H9 (cell line): ENCODE measurements around the gene ACBD6. TPM values are rescaled to one million over a fixed set of nuclear protein-coding genes. Genes with fewer than 3 reads are reported as not detected.

ENCODE experiments used
- DNase-seq: peaks from one replicate; pipeline ENCODE4 v3.0.0-alpha.2; 2017
- H2AFZ ChIP-seq: one replicate; pipeline ENCODE4 v1.6.1; 2013; ENCODE audit warnings: mild to moderate bottlenecking, low read length, control low read depth, moderate library complexity
- H2AK5ac ChIP-seq: 2 replicates; pipeline ENCODE4 v1.6.1; 2013; ENCODE audit warnings: low read length, control low read depth, mixed read lengths; ENCODE audit not compliant: insufficient read length
- H2BK120ac ChIP-seq: one replicate; pipeline ENCODE4 v1.6.1; 2013; ENCODE audit warnings: low read depth, mild to moderate bottlenecking, low read length, control low read depth, inconsistent platforms; ENCODE audit not compliant: poor library complexity, severe bottlenecking
- H2BK12ac ChIP-seq: 2 replicates; pipeline ENCODE4 v1.6.1; 2013; ENCODE audit warnings: low read length, control low read depth, mixed read lengths, low read depth; ENCODE audit not compliant: insufficient read length
- H2BK15ac ChIP-seq: 2 replicates; pipeline ENCODE4 v1.6.1; 2013; ENCODE audit warnings: low read depth, low read length, control low read depth
- H2BK20ac ChIP-seq: one replicate; pipeline ENCODE4 v1.6.1; 2013; ENCODE audit warnings: low read depth, mild to moderate bottlenecking, low read length, control low read depth, inconsistent platforms; ENCODE audit not compliant: poor library complexity, severe bottlenecking
- H2BK5ac ChIP-seq: 2 replicates; pipeline ENCODE4 v1.6.1; 2013; ENCODE audit warnings: low read length, control low read depth, mixed read lengths; ENCODE audit not compliant: insufficient read length
- H3K14ac ChIP-seq: 2 replicates; pipeline ENCODE4 v1.6.1; 2013; ENCODE audit warnings: low read length, control low read depth; ENCODE audit not compliant: insufficient read depth
- H3K18ac ChIP-seq: 2 replicates; pipeline ENCODE4 v1.6.1; 2013; ENCODE audit warnings: low read depth, mild to moderate bottlenecking, mixed read lengths, low read length, control low read depth; ENCODE audit not compliant: insufficient read length
- H3K23ac ChIP-seq: 2 replicates; pipeline ENCODE4 v1.6.1; 2013; ENCODE audit warnings: low read length, control low read depth, mixed read lengths, low read depth; ENCODE audit not compliant: insufficient read length
- H3K23me2 ChIP-seq: 2 replicates; pipeline ENCODE4 v1.6.1; 2013; ENCODE audit warnings: low read depth, mild to moderate bottlenecking, mixed read lengths, low read length, control low read depth; ENCODE audit not compliant: insufficient read length, poor library complexity, severe bottlenecking
- H3K27ac ChIP-seq: 2 replicates; pipeline ENCODE4 v1.5.1; 2013; ENCODE audit warnings: low read length, control low read depth, mixed read lengths, low read depth; ENCODE audit not compliant: insufficient read length
- H3K27me3 ChIP-seq: 2 replicates; pipeline ENCODE4 v1.6.1; 2013; ENCODE audit warnings: low read length, control low read depth, inconsistent platforms; ENCODE audit not compliant: insufficient read depth
- H3K4ac ChIP-seq: 2 replicates; pipeline ENCODE4 v1.6.1; 2013; ENCODE audit warnings: low read depth, mild to moderate bottlenecking, control low read depth, inconsistent platforms, low read length, moderate library complexity
- H3K4me1 ChIP-seq: 2 replicates; pipeline ENCODE4 v1.6.1; 2013; ENCODE audit warnings: low read length, control low read depth, inconsistent platforms; ENCODE audit not compliant: insufficient read depth
- H3K4me2 ChIP-seq: 2 replicates; pipeline ENCODE4 v1.6.1; 2013; ENCODE audit warnings: low read length, control low read depth, mixed read lengths; ENCODE audit not compliant: insufficient read length, insufficient read depth
- H3K56ac ChIP-seq: 2 replicates; pipeline ENCODE4 v1.6.1; 2013; ENCODE audit warnings: low read depth, mild to moderate bottlenecking, mixed read lengths, low read length, control low read depth; ENCODE audit not compliant: insufficient read length
- H3K79me1 ChIP-seq: 2 replicates; pipeline ENCODE4 v1.6.1; 2013; ENCODE audit warnings: low read depth, mild to moderate bottlenecking, moderate library complexity, low read length, control low read depth, inconsistent platforms; ENCODE audit not compliant: insufficient read depth, poor library complexity, severe bottlenecking
- H3K79me2 ChIP-seq: 2 replicates; pipeline ENCODE4 v1.6.1; 2013; ENCODE audit warnings: low read length, control low read depth, inconsistent platforms; ENCODE audit not compliant: insufficient read depth
- H3K9ac ChIP-seq: 2 replicates; pipeline ENCODE4 v1.6.1; 2013; ENCODE audit warnings: low read length, control low read depth, mixed read lengths; ENCODE audit not compliant: insufficient read length; ENCODE audit errors: extremely low read depth
- H3K9me3 ChIP-seq: one replicate; pipeline ENCODE4 v1.6.1; 2013; ENCODE audit warnings: low read depth, low read length, inconsistent platforms; ENCODE audit not compliant: control insufficient read depth
- H3T11ph ChIP-seq: one replicate; pipeline ENCODE4 v1.6.1; 2013; ENCODE audit warnings: mild to moderate bottlenecking, low read length, control low read depth, inconsistent platforms
- H4K20me1 ChIP-seq: one replicate; pipeline ENCODE4 v1.6.1; 2013; ENCODE audit not compliant: control insufficient read depth, insufficient read length, insufficient read depth
- H4K5ac ChIP-seq: 2 replicates; pipeline ENCODE4 v1.6.1; 2013; ENCODE audit warnings: low read depth, mild to moderate bottlenecking, mixed read lengths, low read length, control low read depth; ENCODE audit not compliant: insufficient read length
- H4K8ac ChIP-seq: replicated peaks from 2 replicates; pipeline ENCODE4 v1.6.1; 2013; ENCODE audit warnings: low read length, control low read depth, mixed read lengths, low read depth; ENCODE audit not compliant: insufficient read length
- H4K91ac ChIP-seq: 2 replicates; pipeline ENCODE4 v1.6.1; 2013; ENCODE audit warnings: low read depth, mild to moderate bottlenecking, moderate library complexity, mixed read lengths, low read length, control low read depth; ENCODE audit not compliant: insufficient read length
- H3K27ac Mint-ChIP-seq, 3 experiments: 2 replicates in 2 of 3; 3 replicates in 1 of 3; pipeline ENCODE4 v1.8.0; 2020 to 2021; ENCODE audit warnings: mixed read lengths in 3 of 3, mild to moderate bottlenecking in 1 of 3, moderate library complexity in 1 of 3
- H3K27me3 Mint-ChIP-seq: 2 replicates; pipeline ENCODE4 v1.8.0; 2021; ENCODE audit warnings: low read depth, mild to moderate bottlenecking, moderate library complexity, mixed read lengths
- H3K36me3 Mint-ChIP-seq, 3 experiments: 2 replicates in 2 of 3; 3 replicates in 1 of 3; pipeline ENCODE4 v1.8.0; 2020 to 2021; ENCODE audit warnings: low read depth in 3 of 3, mixed read lengths in 3 of 3; ENCODE audit not compliant: insufficient read depth in 1 of 3
- H3K4me1 Mint-ChIP-seq, 2 experiments: 2 replicates each; pipeline ENCODE4 v1.8.0; 2020; ENCODE audit warnings: mixed read lengths in 2 of 2
- H3K4me3 Mint-ChIP-seq, 2 experiments: 2 replicates in 1 of 2; 3 replicates in 1 of 2; pipeline ENCODE4 v1.8.0; 2020 to 2021; ENCODE audit warnings: mild to moderate bottlenecking in 2 of 2, mixed read lengths in 2 of 2, moderate library complexity in 1 of 2
- H3K9me3 Mint-ChIP-seq, 2 experiments: 2 replicates in 1 of 2; 3 replicates in 1 of 2; pipeline ENCODE4 v1.8.0; 2020; ENCODE audit warnings: mild to moderate bottlenecking in 2 of 2, mixed read lengths in 2 of 2, moderate library complexity in 1 of 2
- WGBS: extraction: QIAGEN DNeasy Blood & Tissue Kit; methylation state at CpG from one replicate; pipeline ENCODE4 v1.1.7; 2013; ENCODE audit warnings: missing lambda C conversion rate, low lambda C conversion rate, mixed read lengths; ENCODE audit not compliant: insufficient read length; ENCODE audit errors: extremely low coverage; 5-methylcytosine and 5-hydroxymethylcytosine counted together
- total RNA-seq: library from RNA; stranded (reverse); gene quantifications from 2 replicates; pipeline ENCODE4 v1.2.1, GENCODE V29; 2021
- TF ChIP-seq, protein P1 (sequence below): fragments of 200-600 bp; sonication (generic); conservative IDR thresholded peaks from 3 replicates; pipeline ENCODE4 v1.8.0; 2021; ENCODE audit warnings: antibody characterized with exemption, mild to moderate bottlenecking

Gene ACBD6
- total RNA-seq, 1 experiment from 2014 or later, result 51.4 TPM

DNA sequence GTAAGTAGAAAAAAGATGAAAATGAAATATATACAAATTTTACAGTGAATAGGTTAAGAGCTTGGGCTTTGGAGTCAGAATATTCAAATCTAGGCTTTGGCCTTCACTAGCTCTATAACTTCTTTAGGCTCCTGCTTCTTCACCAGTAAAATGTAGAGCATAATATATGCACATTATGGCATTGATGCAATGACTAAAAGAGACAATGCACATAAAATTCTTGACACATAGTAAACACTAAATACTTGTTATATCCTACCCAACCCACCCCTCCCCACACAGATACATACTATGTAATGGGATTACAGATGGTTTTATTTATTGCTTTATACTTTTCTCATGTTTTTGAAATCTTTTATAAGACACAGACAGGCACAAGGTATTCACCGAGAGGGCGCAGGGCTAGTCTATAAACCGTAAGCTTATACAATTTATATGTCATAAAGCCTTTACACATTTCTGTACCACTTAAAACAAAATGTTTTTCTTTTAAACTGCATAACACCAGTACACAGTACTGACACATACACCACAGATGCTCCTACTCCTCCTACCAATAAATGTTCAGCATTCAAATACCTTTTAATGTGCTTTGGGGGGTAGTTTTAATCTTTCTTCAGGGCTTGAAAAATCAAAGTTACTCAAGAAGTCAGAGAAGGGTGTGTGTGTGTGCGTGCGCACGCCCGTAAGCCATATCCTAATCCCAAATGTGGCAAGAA lies 109.8 kb downstream of the ACBD6 start:
- Histone ChIP-seq H3K27ac (no peak overlapping the region), H3K79me2 (no peaks in the 10 kb centered on the region), H3T11ph (no peak overlapping the region), H4K5ac (no peak overlapping the region), H4K20me1 (no peaks in the 10 kb centered on the region), H2AFZ (no peak overlapping the region), H3K56ac (no peak overlapping the region), H3K9me3 (no peaks in the 10 kb centered on the region), H4K91ac (no peak overlapping the region), H3K27me3 (no peaks in the 10 kb centered on the region), H2BK12ac (no peak overlapping the region), H3K79me1 (no peaks in the 10 kb centered on the region), H2BK120ac (no peak overlapping the region), H4K8ac (no peak overlapping the region), H2BK20ac (no peak overlapping the region), H2AK5ac (no peak overlapping the region), H3K14ac (no peak overlapping the region), H3K4me1 (no peaks in the 10 kb centered on the region), H3K9ac (no peak overlapping the region), H2BK15ac (no peak overlapping the region), H3K23me2 (no peaks in the 10 kb centered on the region), H3K18ac (no peak overlapping the region), H3K23ac (no peak overlapping the region), H2BK5ac (no peak overlapping the region), H3K4ac (no peak overlapping the region), H3K4me2 (no peak overlapping the region)
- H3K27me3 Mint-ChIP-seq, result no peaks in the 10 kb centered on the region
- DNase-seq, result no peak
- H3K9me3 Mint-ChIP-seq, result peaks cover 4 to 9% of the 10 kb centered on the region in 2 experiments; a peak in 3 of 5 replicates
- TF ChIP-seq, protein P1, sequence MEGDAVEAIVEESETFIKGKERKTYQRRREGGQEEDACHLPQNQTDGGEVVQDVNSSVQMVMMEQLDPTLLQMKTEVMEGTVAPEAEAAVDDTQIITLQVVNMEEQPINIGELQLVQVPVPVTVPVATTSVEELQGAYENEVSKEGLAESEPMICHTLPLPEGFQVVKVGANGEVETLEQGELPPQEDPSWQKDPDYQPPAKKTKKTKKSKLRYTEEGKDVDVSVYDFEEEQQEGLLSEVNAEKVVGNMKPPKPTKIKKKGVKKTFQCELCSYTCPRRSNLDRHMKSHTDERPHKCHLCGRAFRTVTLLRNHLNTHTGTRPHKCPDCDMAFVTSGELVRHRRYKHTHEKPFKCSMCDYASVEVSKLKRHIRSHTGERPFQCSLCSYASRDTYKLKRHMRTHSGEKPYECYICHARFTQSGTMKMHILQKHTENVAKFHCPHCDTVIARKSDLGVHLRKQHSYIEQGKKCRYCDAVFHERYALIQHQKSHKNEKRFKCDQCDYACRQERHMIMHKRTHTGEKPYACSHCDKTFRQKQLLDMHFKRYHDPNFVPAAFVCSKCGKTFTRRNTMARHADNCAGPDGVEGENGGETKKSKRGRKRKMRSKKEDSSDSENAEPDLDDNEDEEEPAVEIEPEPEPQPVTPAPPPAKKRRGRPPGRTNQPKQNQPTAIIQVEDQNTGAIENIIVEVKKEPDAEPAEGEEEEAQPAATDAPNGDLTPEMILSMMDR, result no peak
- no peak overlapping the region for H3K27ac Mint-ChIP-seq
- no CpG with 5 or more reads among the region's 7 CpGs for WGBS
- H3K36me3 Mint-ChIP-seq, result peaks cover 20 to 35% (median 28%) of the 10 kb centered on the region in 3 experiments
- H3K4me3 Mint-ChIP-seq, result no peak overlapping the region
- no peaks in the 10 kb centered on the region for H3K4me1 Mint-ChIP-seq
